ENCODE data around the gene KLK3.

KLK3 gene

DNA sequence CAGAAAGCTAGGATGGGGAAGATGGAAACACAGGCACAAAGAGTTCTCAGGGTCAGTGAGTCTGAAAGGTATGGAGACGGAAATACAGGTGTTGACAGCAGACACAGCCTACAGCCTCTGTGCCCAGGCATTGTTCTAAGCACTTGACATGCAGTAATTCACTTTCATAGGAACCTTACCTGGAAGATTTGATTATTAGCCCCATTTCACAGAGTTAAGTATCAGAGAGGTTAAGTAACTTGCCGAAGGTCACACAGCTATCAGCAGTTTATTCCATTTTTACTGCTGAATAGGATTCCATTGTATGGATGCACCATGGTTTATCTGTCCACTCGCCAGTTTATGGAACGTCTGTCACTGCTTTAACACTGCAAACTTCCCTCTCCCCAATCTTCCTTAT, 43.3 kb downstream of the KLK3 start:
- no peak for DNase-seq (ENCODE audit: low read depth in 2 of 2)

DNA sequence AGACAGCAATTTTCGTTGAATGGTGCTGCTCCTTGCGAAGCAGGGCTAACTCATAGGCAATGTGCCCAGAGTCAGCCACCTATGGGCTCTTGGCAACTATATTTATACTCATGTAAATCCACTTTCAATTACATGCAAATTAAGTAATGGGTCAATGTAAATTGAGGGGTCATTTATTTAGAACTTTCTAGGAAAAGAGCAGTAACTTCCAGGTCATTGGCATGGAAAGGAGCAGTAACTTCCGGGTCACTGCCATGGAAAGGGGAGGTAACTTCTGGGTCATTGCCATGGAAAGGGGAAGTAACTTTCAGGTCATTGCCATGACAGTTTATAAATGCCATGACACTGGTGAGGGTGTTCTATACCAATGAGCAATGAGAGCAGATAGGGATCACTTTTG, 44.9 kb downstream of the KLK3 start:
- DNase-seq (ENCODE audit: low read depth in 2 of 2), result no peak

GRCh38 chr19:50902640-50903039, 47.9 kb downstream of the KLK3 start:
- DNase-seq (ENCODE audit: low read depth in 2 of 2), result no peak

DNA sequence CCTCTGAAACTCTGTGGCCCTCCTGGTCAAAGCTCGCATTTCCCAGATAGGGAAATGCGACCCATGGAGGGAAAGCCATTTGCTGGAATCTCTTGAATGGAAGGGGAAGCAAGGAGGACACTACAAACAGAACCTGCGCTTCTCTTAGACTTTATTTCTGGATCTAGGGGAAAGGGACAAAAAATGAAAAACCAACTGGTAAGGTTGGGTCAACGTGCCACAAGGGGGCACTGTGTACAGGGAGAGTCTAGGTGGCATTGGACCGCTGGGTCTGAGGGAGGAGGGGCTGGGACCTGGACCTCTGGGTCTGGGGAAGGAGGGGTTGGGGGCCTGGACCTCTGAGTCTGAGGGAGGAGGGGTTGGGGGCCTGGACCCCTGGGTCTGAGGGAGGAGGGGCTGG, 51.5 kb downstream of the KLK3 start:
- DNase-seq (ENCODE audit: low read depth in 2 of 2), result no peak

- no peak for DNase-seq (ENCODE audit: low read depth in 2 of 2)
Observed at GRCh38 chr19:50908336-50908735, 53.6 kb downstream of the KLK3 start.

DNA sequence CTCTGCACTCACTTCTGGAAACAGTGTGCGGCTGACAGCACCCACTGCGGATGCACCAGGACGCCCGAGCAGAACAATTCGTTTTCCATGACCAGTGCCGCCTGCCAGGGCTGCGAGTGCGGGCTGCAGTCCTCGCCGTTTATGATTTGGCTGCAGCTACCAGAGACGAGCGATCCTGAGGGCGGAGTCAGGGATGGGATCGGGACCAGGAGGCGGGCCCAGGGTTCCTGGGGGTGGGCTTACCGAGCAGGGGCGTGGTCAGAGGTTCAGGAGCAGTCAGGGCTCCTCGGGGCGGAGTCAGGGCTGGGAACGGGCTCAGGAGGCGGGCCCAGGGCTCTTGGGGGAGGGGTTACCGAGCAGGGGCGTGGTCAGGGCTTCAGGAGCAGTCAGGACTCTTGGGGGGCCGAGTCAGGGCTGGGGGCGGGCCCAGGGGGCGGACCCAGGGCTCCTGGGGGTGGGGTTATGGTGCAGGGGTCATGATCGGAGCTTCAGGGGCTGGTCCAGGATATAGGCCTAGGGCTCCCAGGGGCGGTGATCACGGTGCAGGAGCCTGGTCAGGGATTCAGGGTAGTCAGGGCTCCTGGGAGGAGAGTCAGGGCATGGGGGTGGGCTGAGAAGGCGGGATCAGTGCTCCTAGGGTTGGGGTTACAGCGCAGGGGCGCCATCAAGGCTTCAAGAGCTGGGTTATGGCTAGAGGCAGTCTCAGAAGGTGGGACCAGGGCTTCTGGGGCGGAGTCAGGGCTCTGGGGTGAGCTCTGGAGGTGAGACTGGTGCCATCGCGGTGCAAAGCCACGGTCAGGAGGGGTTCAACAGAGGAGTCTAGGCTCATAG, 54.7 kb downstream of the KLK3 start:
- no peak for DNase-seq (ENCODE audit: low read depth in 2 of 2)
